Effector memory CD4-positive, alpha-beta T cell (primary cell): Measurements from ENCODE around the gene TCP10L.
"Not testable (repeated sequence)": the region's sequence is repeated elsewhere in the genome, so short reads cannot be mapped to it uniquely, and the experiment has no call there.

Experiments
- DNase-seq, 3 donors: peaks; one replicate each; pipeline ENCODE4 v3.0.0-alpha.2; 2020
- H3K27ac ChIP-seq: 2 replicates; pipeline ENCODE4 v1.7.0; 2013; ENCODE audit warnings: mild to moderate bottlenecking, low read length, moderate library complexity; ENCODE audit not compliant: insufficient read depth, poor library complexity, severe bottlenecking
- H3K27me3 ChIP-seq: replicated peaks from 2 replicates; pipeline ENCODE4 v1.7.0; 2013; ENCODE audit warnings: mild to moderate bottlenecking, low read length; ENCODE audit not compliant: insufficient read depth, control insufficient read depth, poor library complexity, severe bottlenecking
- H3K36me3 ChIP-seq: 2 replicates; pipeline ENCODE4 v1.7.0; 2013; ENCODE audit warnings: mild to moderate bottlenecking, low read length, moderate library complexity; ENCODE audit not compliant: control insufficient read depth, insufficient read depth
- H3K4me1 ChIP-seq: 2 replicates; pipeline ENCODE4 v1.7.0; 2013; ENCODE audit warnings: low read length, mild to moderate bottlenecking; ENCODE audit not compliant: control insufficient read depth, insufficient read depth, poor library complexity, severe bottlenecking
- H3K4me3 ChIP-seq: 2 replicates; pipeline ENCODE4 v1.7.0; 2013; ENCODE audit warnings: low read length, low read depth, mild to moderate bottlenecking; ENCODE audit not compliant: insufficient read depth, poor library complexity, severe bottlenecking
- H3K9me3 ChIP-seq: 2 replicates; pipeline ENCODE4 v1.7.0; 2013; ENCODE audit warnings: mild to moderate bottlenecking, low read length, moderate library complexity; ENCODE audit not compliant: control insufficient read depth
- total RNA-seq, 3 donors: gene quantifications; one replicate each; lab custom pipeline; 2026; lab: John Stamatoyannopoulos, UW

The TCP10L gene
- total RNA-seq = 0.19 to 0.87 (median 0.69) reads per million in 3 donors

GRCh38 chr21:32585042-32585710 lies at the start of gene TCP10L:
TSS of gene TCP10L (minus strand) at chr21:32585523. CDS start at chr21:32584304, 1,219 bp downstream.
- no peak within 1 kb of the TSS for H3K27ac ChIP-seq
- H3K27me3 ChIP-seq = no peaks in the 10 kb centered on the region
- no peaks in the 10 kb centered on the region for H3K4me1 ChIP-seq
- no peaks in the 10 kb centered on the region for H3K9me3 ChIP-seq
- H3K36me3 ChIP-seq = no peaks in the 10 kb centered on the region
- H3K4me3 ChIP-seq = no peak within 1 kb of the TSS
- no peak for DNase-seq

GRCh38 chr21:32626621-32627196 lies 41.4 kb upstream of the TCP10L start:
- Histone ChIP-seq H3K27ac (no peak overlapping the region), H3K36me3 (peaks cover 14% of the 10 kb centered on the region), H3K4me3 (no peak overlapping the region), H3K9me3 (no peaks in the 10 kb centered on the region), H3K4me1 (peaks cover 4% of the 10 kb centered on the region), H3K27me3 (no peaks in the 10 kb centered on the region)
- no peak for DNase-seq

GRCh38 chr21:32618218-32618617 lies 32.9 kb upstream of the TCP10L start:
- not testable (repeated sequence) for H3K4me3 ChIP-seq, H3K36me3 ChIP-seq, DNase-seq, H3K9me3 ChIP-seq, H3K4me1 ChIP-seq, H3K27me3 ChIP-seq, H3K27ac ChIP-seq

GRCh38 chr21:32613436-32614043 lies 28.2 kb upstream of the TCP10L start:
- H3K36me3 ChIP-seq = peaks cover 6% of the 10 kb centered on the region
- H3K27ac ChIP-seq = peak overlapping the region; percentile 92
- no peaks in the 10 kb centered on the region for H3K9me3 ChIP-seq
- H3K27me3 ChIP-seq = no peaks in the 10 kb centered on the region
- DNase-seq = no peak
- peak overlapping the region; percentile 87 for H3K4me3 ChIP-seq
- peaks cover 3% of the 10 kb centered on the region for H3K4me1 ChIP-seq

GRCh38 chr21:32612999-32613337 lies 27.6 kb upstream of the TCP10L start:
- peak overlapping the region; percentile 87 for H3K4me3 ChIP-seq
- DNase-seq = no peak
- H3K27me3 ChIP-seq = no peaks in the 10 kb centered on the region
- peaks cover 3% of the 10 kb centered on the region for H3K4me1 ChIP-seq
- peak overlapping the region; percentile 92 for H3K27ac ChIP-seq
- H3K36me3 ChIP-seq = peaks cover 9% of the 10 kb centered on the region
- H3K9me3 ChIP-seq = no peaks in the 10 kb centered on the region

GRCh38 chr21:32612075-32612998 lies 27.0 kb upstream of the TCP10L start, which contains the start of gene CFAP298:
TSS of gene CFAP298 (minus strand) at chr21:32612377. CDS start at chr21:32612243, 134 bp downstream.
- peaks cover 3% of the 10 kb centered on the region for H3K4me1 ChIP-seq
- DNase-seq = peak; percentile 88 to 89 (median 88)
- no peaks in the 10 kb centered on the region for H3K27me3 ChIP-seq
- peak within 1 kb of the TSS; percentile 92 for H3K27ac ChIP-seq
- peak within 1 kb of the TSS; percentile 87 for H3K4me3 ChIP-seq
- H3K36me3 ChIP-seq = peaks cover 12% of the 10 kb centered on the region
- no peaks in the 10 kb centered on the region for H3K9me3 ChIP-seq

- Histone ChIP-seq H3K4me3 (peak overlapping the region; percentile 87), H3K36me3 (peaks cover 18% of the 10 kb centered on the region), H3K9me3 (no peaks in the 10 kb centered on the region), H3K27me3 (no peaks in the 10 kb centered on the region), H3K4me1 (peaks cover 3% of the 10 kb centered on the region), H3K27ac (peak overlapping the region; percentile 92)
- DNase-seq = peak in 1 of 3 donors; percentile 9
Measured at GRCh38 chr21:32611471-32611997, 26.2 kb upstream of the TCP10L start.

- H3K9me3 ChIP-seq, H3K4me3 ChIP-seq, H3K4me1 ChIP-seq, DNase-seq, H3K27ac ChIP-seq, H3K27me3 ChIP-seq: not testable (repeated sequence)
- H3K36me3 ChIP-seq = peaks cover 24% of the 10 kb centered on the region
Measured at GRCh38 chr21:32610940-32611339, 25.6 kb upstream of the TCP10L start.

GRCh38 chr21:32608851-32609250 lies 23.5 kb upstream of the TCP10L start:
- Histone ChIP-seq H3K27me3 (no peaks in the 10 kb centered on the region), H3K4me3 (no peak overlapping the region), H3K36me3 (peaks cover 43% of the 10 kb centered on the region), H3K27ac (no peak overlapping the region), H3K9me3 (no peaks in the 10 kb centered on the region), H3K4me1 (peaks cover 3% of the 10 kb centered on the region)
- no peak for DNase-seq
